Right lobe of liver (tissue), 4 donors: ENCODE measurements around the gene PYGB.

Experiments
- CTCF ChIP-seq, 4 donors: fragments of 200-600 bp in 3 of 4; fragments of 450-650 bp in 1 of 4; IDR thresholded peaks; one replicate each; pipeline versions ENCODE4 v1.5.1 to v1.8.0; 2016 to 2022; ENCODE audit warnings: antibody characterized with exemption in 4 of 4, mild to moderate bottlenecking in 2 of 4
- POLR2A ChIP-seq: fragments of 450-650 bp; IDR thresholded peaks from one replicate; pipeline ENCODE4 v1.6.1; 2017; ENCODE audit warnings: antibody characterized with exemption, mild to moderate bottlenecking
- donor health status: DM: no; HTN: no; CAD: no.
- donor health status: DM: no; HTN: no; CAD: no.
- donor health status: DM: no; HTN: yes; CAD: no.

GRCh38 chr20:25205277-25206062, 42.4 kb upstream of the PYGB start:
- TF ChIP-seq CTCF (IDR thresholded peaks at IDR 0.05), result no peak
- TF ChIP-seq POLR2A, result no peak
